Stimulated activated CD8-positive, alpha-beta memory T cell treated with anti-CD3 and anti-CD28 coated beads, Interleukin-15, amount 100 ng/mL, for 1 hour (primary cell): Measurements from ENCODE around the gene PLPPR1.

ENCODE experiments used
- DNase-seq: peaks from one replicate; pipeline ENCODE4 v3.0.0-alpha.2; 2020; ENCODE audit warnings: low read depth

PLPPR1 gene

DNA sequence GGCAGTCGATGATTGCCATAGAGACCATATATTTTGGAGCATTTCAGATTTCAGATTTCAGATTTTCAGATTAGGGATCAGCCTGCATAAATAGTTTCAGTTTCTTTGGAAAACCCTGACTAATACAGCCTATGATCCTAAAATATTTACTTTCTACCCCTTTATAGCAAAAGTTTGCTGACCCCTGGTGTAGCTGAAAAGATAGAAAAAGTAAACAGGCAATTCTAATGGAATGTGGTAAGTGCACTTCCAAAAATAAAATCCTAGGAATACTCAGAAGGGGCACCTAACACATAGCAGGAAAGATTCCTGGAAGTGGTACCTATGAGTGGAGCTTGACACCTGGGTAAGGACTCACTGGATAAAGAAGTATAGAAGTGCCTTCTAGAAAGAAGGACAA lies 321.8 kb downstream of the PLPPR1 start:
- no peak for DNase-seq

GRCh38 chr9:101352892-101353463 lies 324.5 kb downstream of the PLPPR1 start:
- no peak for DNase-seq

DNA sequence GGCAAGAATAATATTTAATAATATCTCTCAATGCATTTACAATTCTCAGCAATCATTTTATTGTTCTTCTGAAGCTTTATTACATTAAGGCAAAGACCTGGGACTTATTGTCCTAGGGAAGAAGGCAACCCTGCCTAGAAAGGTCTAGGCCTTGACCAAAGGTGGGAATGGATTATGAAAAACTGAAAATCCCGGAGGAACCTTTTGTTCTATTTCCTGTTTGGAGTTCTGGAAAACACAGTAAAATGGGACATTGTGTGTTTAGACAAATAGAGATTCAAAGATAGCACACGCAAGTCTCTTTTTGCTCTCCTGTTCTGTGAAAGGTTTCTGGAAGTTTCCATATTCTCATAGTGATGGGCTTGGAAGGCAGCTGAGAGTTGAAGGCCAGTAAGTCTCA lies 325.2 kb downstream of the PLPPR1 start:
- no peak for DNase-seq

DNA sequence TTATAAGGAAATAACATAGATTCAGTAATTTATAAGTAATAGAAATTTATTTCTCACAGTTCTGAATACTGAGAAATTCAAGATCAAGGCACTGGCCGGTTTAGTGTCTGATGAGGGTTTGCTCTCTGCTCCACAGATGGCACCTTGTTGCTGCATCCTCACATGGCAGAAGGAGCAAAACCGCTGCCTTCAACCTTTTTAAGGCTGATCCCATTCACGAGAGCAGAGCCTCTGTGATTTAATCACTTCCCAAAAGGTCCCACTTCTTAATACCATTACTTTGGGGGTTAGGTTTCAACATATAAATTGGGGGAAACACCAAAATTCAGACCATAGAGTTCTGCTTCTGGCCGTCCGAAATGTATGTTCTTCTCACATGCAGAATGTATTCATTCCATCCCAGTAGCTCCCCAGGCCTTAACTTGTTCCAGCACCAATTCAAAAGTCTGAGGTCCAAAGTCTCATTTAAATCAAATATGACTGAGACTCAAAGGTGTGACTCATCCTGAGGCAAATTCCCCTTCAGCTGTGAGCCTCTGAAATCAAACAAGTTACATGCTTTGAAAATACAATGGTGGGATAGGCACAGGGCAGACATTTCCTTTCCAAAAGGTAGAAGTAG lies 325.7 kb downstream of the PLPPR1 start:
- no peak for DNase-seq

DNA sequence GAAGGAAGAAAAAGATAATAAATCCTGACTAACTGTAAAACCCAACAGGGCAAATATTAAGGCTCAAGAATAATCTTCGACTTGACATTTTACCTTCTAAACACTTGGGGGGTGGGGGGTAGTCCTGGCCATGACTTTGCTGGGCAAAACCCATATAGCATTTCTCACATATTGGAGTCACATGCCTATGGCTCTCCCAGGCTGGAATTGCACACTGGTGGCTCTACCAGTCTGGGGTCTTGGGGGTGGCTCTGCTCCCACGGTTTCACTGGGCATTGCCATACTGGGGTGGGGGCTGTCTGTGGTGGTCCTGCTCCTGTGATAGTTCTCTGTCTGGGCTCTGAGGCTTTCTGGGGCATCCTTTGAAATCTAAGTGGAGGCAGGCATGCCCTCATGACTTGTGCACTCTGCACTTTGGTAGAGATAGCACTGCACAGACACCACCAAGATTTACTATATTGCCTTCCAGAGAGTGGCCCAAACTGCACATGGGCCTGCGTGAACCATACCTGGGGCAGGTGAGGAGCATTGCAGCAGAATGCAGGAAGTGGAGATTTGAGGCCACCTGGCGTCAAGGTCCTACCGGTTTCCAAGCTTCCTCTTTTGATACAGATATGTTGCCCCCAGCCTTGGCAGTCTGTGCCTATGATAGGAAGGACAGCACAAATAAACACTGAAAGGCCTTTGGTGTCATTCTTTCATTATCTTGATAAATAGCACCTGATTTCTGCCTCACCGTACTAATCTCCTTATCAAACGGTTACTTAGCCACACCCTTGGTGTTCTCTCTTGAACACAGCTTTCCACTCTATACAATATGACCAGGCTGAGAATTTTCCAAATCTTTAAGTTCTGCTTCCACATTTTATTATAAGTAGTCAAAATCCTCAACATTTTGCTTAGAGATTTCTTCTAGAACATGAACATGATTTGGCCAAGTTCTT lies 326.5 kb downstream of the PLPPR1 start:
- no peak for DNase-seq

DNA sequence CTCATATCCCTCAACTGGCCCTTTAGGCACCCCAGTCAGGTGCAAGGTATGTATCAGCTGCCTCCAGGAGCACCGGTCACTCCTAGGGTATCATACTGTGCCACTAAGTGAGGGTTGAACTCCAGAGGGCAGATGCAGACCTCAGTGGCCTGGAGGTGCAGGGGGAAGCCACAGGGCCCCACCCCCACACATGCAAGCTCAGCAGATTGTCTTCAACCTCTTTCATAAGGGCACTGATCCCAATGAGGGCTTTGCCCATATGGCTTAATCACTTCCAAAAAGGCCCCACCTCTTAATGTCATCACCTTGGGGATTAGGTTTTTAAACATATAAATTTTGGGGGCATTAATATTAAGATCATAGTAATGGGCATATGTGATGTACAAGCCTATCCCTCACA lies 328.1 kb downstream of the PLPPR1 start:
- DNase-seq, result no peak

DNA sequence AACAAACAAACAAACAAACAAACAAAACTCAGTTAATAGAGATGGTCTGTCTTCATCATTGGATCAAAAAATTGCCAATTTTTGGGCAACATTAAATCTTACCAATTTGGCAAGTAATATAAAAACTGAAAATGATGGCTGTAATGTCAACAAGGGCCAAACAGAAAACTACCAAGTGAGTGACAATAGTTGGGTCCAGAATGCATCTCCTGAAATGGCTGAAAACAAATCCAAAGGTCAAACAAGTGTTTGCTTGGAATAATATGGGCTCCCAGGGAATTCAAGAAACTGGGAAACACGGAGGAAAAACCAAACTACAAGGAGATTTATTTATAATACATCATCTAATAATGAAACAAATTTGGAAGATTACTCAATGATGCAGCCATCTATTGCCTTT lies 331.2 kb downstream of the PLPPR1 start:
- no peak for DNase-seq

GRCh38 chr9:101360647-101361046 lies 332.1 kb downstream of the PLPPR1 start:
- DNase-seq, result no peak

DNA sequence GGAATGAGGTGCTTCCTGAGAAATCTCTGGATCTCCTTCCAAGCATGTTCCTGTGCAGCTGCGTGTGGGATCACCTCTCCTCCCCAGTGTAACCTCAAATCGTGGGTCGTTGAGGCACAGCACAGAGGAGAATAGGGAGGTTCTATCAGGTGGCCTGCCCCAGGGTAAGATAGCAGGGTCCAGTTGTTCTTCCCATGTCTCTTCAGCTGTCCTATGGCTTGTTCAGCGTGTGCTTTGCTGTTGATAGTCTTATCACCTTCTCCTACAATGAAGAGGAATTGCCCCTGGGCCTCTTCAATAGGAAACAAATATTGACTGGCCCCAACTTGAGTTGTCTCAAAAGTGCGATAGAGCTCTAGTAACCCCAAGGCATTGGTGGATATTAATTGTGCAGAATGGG lies 333.9 kb downstream of the PLPPR1 start:
- DNase-seq, result no peak

- DNase-seq, result no peak
These were observed 336.7 kb downstream of the PLPPR1 start for GRCh38 chr9:101365181-101365580.

- no peak for DNase-seq
These were observed 337.7 kb downstream of the PLPPR1 start for GRCh38 chr9:101366038-101366756.

DNA sequence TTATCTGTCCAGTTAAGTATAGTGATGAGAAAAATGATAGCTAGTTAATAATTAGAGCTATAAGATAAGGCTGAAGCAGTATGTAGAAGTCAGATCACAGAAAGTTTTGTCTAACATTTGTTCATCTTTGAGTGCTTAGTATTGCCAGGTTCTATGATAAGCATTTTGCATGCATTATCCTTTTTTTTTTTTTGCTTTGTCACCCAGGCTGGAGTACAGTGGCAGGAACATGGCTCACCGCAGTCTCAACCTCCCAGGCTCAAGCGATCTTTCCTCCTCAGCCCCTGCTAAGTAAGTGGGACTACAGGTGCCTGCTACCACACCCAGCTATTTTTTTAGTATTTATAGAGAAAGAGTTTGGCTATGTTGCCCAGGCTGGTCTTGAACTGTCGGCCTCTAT lies 338.8 kb downstream of the PLPPR1 start:
- DNase-seq, result no peak

DNA sequence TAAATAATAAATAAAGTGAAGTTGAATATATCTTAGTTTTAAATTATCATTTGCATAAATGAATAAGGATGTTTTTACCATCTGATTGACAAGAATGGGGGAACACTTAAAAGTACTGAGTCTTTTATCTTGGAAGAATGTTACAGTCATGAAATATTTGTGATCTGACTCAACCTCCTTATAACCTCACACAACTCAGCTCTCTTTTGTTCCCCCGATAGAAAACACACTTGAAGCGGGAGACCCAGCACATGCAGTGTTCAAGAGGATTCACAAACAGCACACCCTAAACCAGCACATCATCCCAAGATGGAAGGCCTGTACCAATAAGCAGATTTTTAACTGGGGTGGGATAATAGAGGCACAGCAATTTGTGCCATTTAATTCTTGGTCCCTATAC lies 340.8 kb downstream of the PLPPR1 start:
- no peak for DNase-seq

DNA sequence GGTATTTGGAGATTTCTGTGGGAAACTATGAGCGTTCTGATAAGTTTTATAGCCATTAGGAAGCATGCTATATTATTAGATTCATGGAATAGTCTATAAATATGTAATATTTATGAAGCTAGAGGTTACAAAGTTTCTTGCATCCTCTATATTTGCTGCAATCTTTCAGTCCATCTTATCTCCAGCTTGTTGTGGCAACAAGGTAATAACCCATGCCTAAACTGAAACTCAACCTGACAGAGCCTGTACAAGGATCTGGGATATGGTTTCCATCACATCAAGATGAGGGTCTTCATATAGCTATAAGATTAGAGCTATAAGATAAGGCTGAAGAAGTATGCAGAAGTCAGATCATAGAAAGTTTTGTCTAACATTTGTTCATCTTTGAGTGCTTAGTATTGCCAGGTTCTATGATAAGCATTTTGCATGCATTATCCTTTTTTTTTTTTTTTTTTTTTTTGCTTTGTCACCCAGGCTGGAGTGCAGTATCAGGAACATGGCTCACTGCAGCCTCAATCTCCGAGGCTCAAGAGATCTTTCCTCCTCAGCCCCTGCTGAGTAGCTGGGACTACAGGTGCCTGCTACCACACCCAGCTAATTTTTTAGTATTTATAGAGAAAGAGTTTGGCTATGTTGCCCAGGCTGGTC lies 341.5 kb downstream of the PLPPR1 start:
- DNase-seq, result no peak

- DNase-seq, result no peak
These were observed 343.3 kb downstream of the PLPPR1 start for GRCh38 chr9:101371813-101372212.

DNA sequence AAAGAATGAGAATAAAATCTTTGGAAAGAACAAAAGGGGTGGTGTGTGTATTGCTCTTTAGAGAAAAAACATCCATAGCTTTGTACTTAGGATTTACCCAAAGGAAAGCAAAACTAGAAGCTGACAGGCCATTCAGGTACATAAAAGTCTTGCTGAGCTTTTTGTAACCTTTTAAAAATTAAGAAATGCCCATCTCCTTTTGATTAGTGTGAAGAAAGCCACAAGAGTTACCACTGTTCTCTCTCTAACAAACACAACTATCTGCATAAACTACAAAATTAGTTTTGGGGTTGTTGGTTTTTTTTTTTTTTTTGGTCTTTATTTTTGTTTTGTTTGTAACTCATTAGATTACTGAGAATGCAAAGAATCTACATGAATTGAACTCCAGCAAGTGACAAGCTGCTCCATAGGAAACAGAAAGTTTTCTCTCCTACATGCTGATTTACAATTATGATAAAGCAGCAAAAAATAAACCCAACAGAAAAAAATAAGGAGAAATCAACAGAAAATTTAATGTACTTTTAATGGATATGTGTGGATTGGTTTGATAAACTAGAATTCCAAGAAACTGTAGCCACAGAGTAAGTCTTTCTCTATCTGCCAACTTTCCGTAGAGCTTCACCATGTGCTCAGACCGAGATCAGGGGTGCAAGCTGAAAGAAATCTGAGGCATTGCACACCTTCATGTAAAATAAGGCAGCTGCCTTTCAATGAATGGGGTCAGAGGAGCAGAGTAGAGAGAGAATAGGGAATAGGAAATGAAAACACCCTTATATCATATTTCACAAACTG lies 344.0 kb downstream of the PLPPR1 start:
- DNase-seq, result no peak
